Testis (tissue), 3 donors: Measurements from ENCODE around the gene SNTG2. TPM values are rescaled to one million over a fixed set of nuclear protein-coding genes. Genes with fewer than 3 reads are reported as not detected.

Experiments
- DNase-seq: peaks from one replicate; pipeline ENCODE4 v3.0.0-alpha.2; 2019
- H3K27ac ChIP-seq, 2 donors: fragments of 200-600 bp; sonication (generic); one replicate each; pipeline ENCODE4 v1.5.1; 2019
- H3K27me3 ChIP-seq: fragments of 200-600 bp; sonication (generic); one replicate; pipeline ENCODE4 v1.5.1; 2019
- H3K36me3 ChIP-seq: fragments of 200-600 bp; sonication (generic); one replicate; pipeline ENCODE4 v1.5.1; 2017; ENCODE audit warnings: low read depth; ENCODE audit errors: missing control alignments
- H3K4me1 ChIP-seq: fragments of 200-600 bp; sonication (generic); one replicate; pipeline ENCODE4 v1.5.1; 2019
- H3K4me3 ChIP-seq, 2 donors: fragments of 200-600 bp; sonication (generic); one replicate each; pipeline ENCODE4 v1.5.1; 2017 to 2019
- H3K9me3 ChIP-seq: fragments of 200-600 bp; sonication (generic); one replicate; pipeline ENCODE4 v1.5.1; 2017
- CTCF ChIP-seq, 3 experiments: fragments of 450-650 bp in 2 of 3; fragments of 200-600 bp in 1 of 3; sonication (generic) in 1 of 3; IDR thresholded peaks; one replicate each; pipeline ENCODE4 v1.5.1; 2016 to 2019; ENCODE audit warnings: antibody characterized with exemption in 3 of 3, mild to moderate bottlenecking in 2 of 3, moderate library complexity in 1 of 3
- POLR2A ChIP-seq: fragments of 450-650 bp; IDR thresholded peaks from one replicate; pipeline ENCODE4 v1.6.1; 2017; ENCODE audit warnings: antibody characterized with exemption, mild to moderate bottlenecking, moderate library complexity
- WGBS, 2 donors: methylation state at CpG; one replicate each; pipeline ENCODE4 v1.1.5; 2018; 5-methylcytosine and 5-hydroxymethylcytosine counted together
- intact Hi-C: fragments of 100-400 bp; cut with DNase I; formaldehyde crosslinking; loops from one replicate; pipeline ENCODE4 v1.15.1; 2023; ENCODE audit warnings: low total_unique reads
- polyA plus RNA-seq: library from polyadenylated mRNA; stranded (reverse); fragments of 350-450 nt; fragmentation: Illumina TruSeq; extraction: RNeasy Lipid Tissue Mini Kit (QIAGEN cat#74804); gene quantifications from one replicate; pipeline ENCODE4 v1.2.3, GENCODE V29; 2014; ENCODE audit warnings: low read depth, low replicate concordance; ENCODE audit not compliant: insufficient read depth
- total RNA-seq, 2 donors: library from RNA; depleted of rRNA; stranded (reverse); fragments of >200 nt; gene quantifications; one replicate each; pipeline ENCODE4 v1.2.3, GENCODE V29; 2016

SNTG2 gene
- total and polyA plus RNA-seq, 3 donors from 2014 or later = 8.7 to 10.2 (median 9.1) TPM

GRCh38 chr2:1011985-1012384, 61.3 kb downstream of the SNTG2 start:
- no peak for DNase-seq
- Histone ChIP-seq H3K4me3 (no peak overlapping the region), H3K36me3 (no peaks in the 10 kb centered on the region), H3K9me3 (no peaks in the 10 kb centered on the region), H3K27ac (no peak overlapping the region), H3K4me1 (no peaks in the 10 kb centered on the region), H3K27me3 (no peaks in the 10 kb centered on the region)
- intact Hi-C loops = no loop called here
- WGBS, 2 donors = 95 to 98% methylated on average over 6 to 7 of the region's 7 CpGs
- TF ChIP-seq POLR2A = no peak

GRCh38 chr2:1014802-1015201, 64.2 kb downstream of the SNTG2 start:
- no peak overlapping the region for H3K4me3 ChIP-seq
- H3K36me3 ChIP-seq = no peaks in the 10 kb centered on the region
- TF ChIP-seq POLR2A (no peak), CTCF (IDR thresholded peaks at IDR 0.05) (no peak)
- H3K27ac ChIP-seq = no peak overlapping the region
- intact Hi-C loops = no loop called here
- no peaks in the 10 kb centered on the region for H3K4me1 ChIP-seq
- no peak for DNase-seq
- no peaks in the 10 kb centered on the region for H3K9me3 ChIP-seq
- H3K27me3 ChIP-seq = no peaks in the 10 kb centered on the region
- WGBS, 2 donors = 76 to 87% methylated on average over 12 of the region's 12 CpGs

- intact Hi-C loops = no loop called here
These were observed 65.9 kb downstream of the SNTG2 start for GRCh38 chr2:1016500-1016899.

GRCh38 chr2:1017827-1018226, 67.2 kb downstream of the SNTG2 start:
- Histone ChIP-seq H3K9me3 (no peaks in the 10 kb centered on the region), H3K4me3 (no peak overlapping the region), H3K27me3 (no peaks in the 10 kb centered on the region), H3K4me1 (no peaks in the 10 kb centered on the region), H3K36me3 (no peaks in the 10 kb centered on the region), H3K27ac (no peak overlapping the region)
- DNase-seq = no peak
- 89 to 95% methylated on average over 6 of the region's 6 CpGs for WGBS, 2 donors
- intact Hi-C loops = no loop called here
- no peak for TF ChIP-seq CTCF (IDR thresholded peaks at IDR 0.05)
- TF ChIP-seq POLR2A = no peak

More at GRCh38 chr2:1016500-1016899, 65.9 kb downstream of the SNTG2 start:
- Histone ChIP-seq H3K4me1 (no peaks in the 10 kb centered on the region), H3K36me3 (no peaks in the 10 kb centered on the region), H3K27ac (no peak overlapping the region), H3K4me3 (no peak overlapping the region), H3K27me3 (no peaks in the 10 kb centered on the region), H3K9me3 (no peaks in the 10 kb centered on the region)
- DNase-seq = no peak
- TF ChIP-seq POLR2A (no peak), CTCF (IDR thresholded peaks at IDR 0.05) (no peak)
- WGBS, 2 donors = 91% methylated on average over 8 of the region's 8 CpGs

GRCh38 chr2:1020206-1020605, 69.6 kb downstream of the SNTG2 start:
- H3K36me3 ChIP-seq = no peaks in the 10 kb centered on the region
- 59 to 71% methylated on average over 3 of the region's 3 CpGs for WGBS, 2 donors
- TF ChIP-seq CTCF (IDR thresholded peaks at IDR 0.05) = no peak
- no peak for TF ChIP-seq POLR2A

More at GRCh38 chr2:1020206-1020605, 69.6 kb downstream of the SNTG2 start:
- intact Hi-C loops = no loop called here
- Histone ChIP-seq H3K4me3 (no peak overlapping the region), H3K9me3 (no peaks in the 10 kb centered on the region), H3K27me3 (no peaks in the 10 kb centered on the region), H3K27ac (no peak overlapping the region), H3K4me1 (no peaks in the 10 kb centered on the region)
- no peak for DNase-seq
